ENCODE measurements around the gene SOX5.

Gene SOX5

GRCh38 chr12:23949348-23950209 is at the start of gene SOX5:
Gene SOX5 (minus strand): TSS chr12:23949670. CDS start chr12:23949601, 69 bp downstream.
- DNase-seq, result no peak

- no peak for DNase-seq
These were observed 37.6 kb upstream of the SOX5 start for GRCh38 chr12:23987046-23987445.

GRCh38 chr12:23980826-23981225 is 31.4 kb upstream of the SOX5 start:
- no peak for DNase-seq

- DNase-seq, result no peak
These were observed 15.3 kb upstream of the SOX5 start for GRCh38 chr12:23964812-23965211.

- DNase-seq, result no peak
These were observed 10.4 kb upstream of the SOX5 start for GRCh38 chr12:23959826-23960225.

- no peak for DNase-seq
These were observed 4.9 kb upstream of the SOX5 start for GRCh38 chr12:23954332-23954731.

GRCh38 chr12:23952071-23952470 is 2.6 kb upstream of the SOX5 start:
- DNase-seq, result no peak

- no peak for DNase-seq
These were observed 1.4 kb upstream of the SOX5 start for GRCh38 chr12:23950775-23951451.

GRCh38 chr12:23950210-23950774 is 822 bp upstream of the SOX5 start:
- no peak for DNase-seq

GRCh38 chr12:23948291-23948690 is 1.2 kb downstream of the SOX5 start:
- no peak for DNase-seq

- DNase-seq, result no peak
These were observed 2.1 kb downstream of the SOX5 start for GRCh38 chr12:23947395-23947794.

GRCh38 chr12:23945249-23945648 is 4.2 kb downstream of the SOX5 start:
- DNase-seq, result no peak

GRCh38 chr12:23944067-23944466 is 5.4 kb downstream of the SOX5 start:
- no peak for DNase-seq

- DNase-seq, result no peak
These were observed 6.6 kb downstream of the SOX5 start for GRCh38 chr12:23942841-23943240.

GRCh38 chr12:23941780-23942179 is 7.7 kb downstream of the SOX5 start:
- DNase-seq, result no peak

GRCh38 chr12:23938422-23938821 is 11.0 kb downstream of the SOX5 start:
- DNase-seq, result no peak

GRCh38 chr12:23931176-23931575 is 18.3 kb downstream of the SOX5 start:
- no peak for DNase-seq

GRCh38 chr12:23930599-23930998 is 18.9 kb downstream of the SOX5 start:
- DNase-seq, result no peak

- DNase-seq, result no peak
These were observed 19.6 kb downstream of the SOX5 start for GRCh38 chr12:23929906-23930305.

- no peak for DNase-seq
These were observed 21.6 kb downstream of the SOX5 start for GRCh38 chr12:23927907-23928306.

GRCh38 chr12:23921099-23921856 is 28.2 kb downstream of the SOX5 start:
- no peak for DNase-seq

- no peak for DNase-seq
These were observed 37.9 kb downstream of the SOX5 start for GRCh38 chr12:23911574-23911973.

- DNase-seq, result no peak
These were observed 39.9 kb downstream of the SOX5 start for GRCh38 chr12:23909551-23909950.

Measured in activated naive CD4-positive, alpha-beta T cell (primary cell).